Body of pancreas (tissue), 4 donors: ENCODE data around the gene TRPM5. TPM values are rescaled to one million over a fixed set of nuclear protein-coding genes. Genes with fewer than 3 reads are reported as not detected.

Experiments used
- ATAC-seq: fragments of 150-250 bp; one replicate; pipeline ENCODE4 v1.9.1; 2016
- DNase-seq, 4 donors: peaks; one replicate each; pipeline ENCODE4 v3.0.0-alpha.2; 2019
- H3K27ac ChIP-seq, 4 donors: fragments of 200-600 bp; sonication (generic); 1 replicate in 3 of 4; 2 replicates in 1 of 4; pipeline versions ENCODE4 v1.5.1 to v1.6.1; 2016 to 2019; ENCODE audit warnings: mild to moderate bottlenecking in 1 of 4, mixed read lengths in 1 of 4, moderate library complexity in 1 of 4
- H3K27me3 ChIP-seq, 2 donors: fragments of 200-600 bp; sonication (generic); one replicate each; pipeline ENCODE4 v1.6.0; 2016; ENCODE audit warnings: mild to moderate bottlenecking in 1 of 2
- H3K36me3 ChIP-seq, 2 donors: fragments of 200-600 bp; sonication (generic); replicated peaks in 1 of 2; 2 replicates each; pipeline ENCODE4 v1.5.1; 2016; ENCODE audit warnings: low read depth in 2 of 2; ENCODE audit not compliant: insufficient read depth in 1 of 2
- H3K4me1 ChIP-seq: fragments of 200-600 bp; sonication (generic); one replicate; pipeline ENCODE4 v1.6.0; 2016
- H3K4me3 ChIP-seq, 2 donors: fragments of 200-600 bp; sonication (generic); 1 replicate in 1 of 2; 2 replicates in 1 of 2; pipeline ENCODE4 v1.5.1; 2016 to 2019
- H3K9me3 ChIP-seq, 3 donors: fragments of 200-600 bp; sonication (generic); 1 replicate in 2 of 3; 2 replicates in 1 of 3; pipeline ENCODE4 v1.5.1; 2016
- CTCF ChIP-seq, 7 experiments: fragments of 450-650 bp in 4 of 7; fragments of 200-600 bp in 3 of 7; sonication (generic) in 3 of 7; IDR thresholded peaks; one replicate each; pipeline ENCODE4 v1.5.1; 2016 to 2019; ENCODE audit warnings: antibody characterized with exemption in 7 of 7
- POLR2A ChIP-seq, 3 donors: fragments of 450-650 bp; IDR thresholded peaks; one replicate each; pipeline ENCODE4 v1.6.1; 2016; ENCODE audit warnings: antibody characterized with exemption in 3 of 3, mild to moderate bottlenecking in 2 of 3
- WGBS, 2 donors: methylation state at CpG; one replicate each; pipeline ENCODE4 v1.1.5; 2017; 5-methylcytosine and 5-hydroxymethylcytosine counted together
- intact Hi-C: fragments of 100-400 bp; cut with DNase I; formaldehyde crosslinking; loops from one replicate; pipeline ENCODE4 v1.15.1; 2023
- total RNA-seq, 2 donors: library from RNA; depleted of rRNA; stranded (reverse); fragments of >200 nt; gene quantifications; one replicate each; pipeline ENCODE4 v1.1.0, GENCODE V29; 2016

The TRPM5 gene
- total RNA-seq, 2 donors from 2014 or later = under 0.01 to 2.6 TPM

- Histone ChIP-seq H3K9me3 (no peaks in the 10 kb centered on the region), H3K36me3 (no peaks in the 10 kb centered on the region), H3K4me3 (no peak overlapping the region), H3K27ac (no peak overlapping the region), H3K4me1 (no peaks in the 10 kb centered on the region), H3K27me3 (no peaks in the 10 kb centered on the region)
- intact Hi-C loops = no loop called here
- WGBS, 2 donors = 79 to 86% methylated on average over 11 of the region's 11 CpGs
- ATAC-seq = no peak
- TF ChIP-seq POLR2A (IDR thresholded peaks at IDR 0.05) (no peak), CTCF (IDR thresholded peaks at IDR 0.05) (no peak)
- no peak for DNase-seq
Measured at GRCh38 chr11:2434506-2435255, 9.6 kb downstream of the TRPM5 start.

DNA sequence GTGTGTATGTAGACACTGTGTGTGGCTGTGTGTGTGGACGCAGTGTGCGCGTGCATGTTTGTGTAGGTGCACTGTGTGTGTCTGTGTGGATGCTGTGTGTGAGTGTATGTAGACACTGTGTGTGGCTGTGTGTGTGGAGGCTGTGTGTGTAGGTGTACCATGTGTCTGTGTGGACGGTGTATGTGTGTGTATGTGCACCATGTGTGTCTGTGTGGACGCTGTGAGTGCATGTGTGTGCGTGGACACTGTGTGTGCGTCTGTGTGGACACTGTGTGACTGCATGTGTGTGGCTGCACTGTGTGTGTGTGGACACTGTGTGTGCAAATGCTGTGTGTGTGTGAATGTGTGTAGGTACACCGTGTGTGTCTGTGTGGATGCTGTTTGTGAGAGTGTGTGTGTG lies 10.3 kb downstream of the TRPM5 start:
- H3K27me3 ChIP-seq = no peaks in the 10 kb centered on the region
- H3K9me3 ChIP-seq = no peaks in the 10 kb centered on the region
- DNase-seq = no peak
- H3K27ac ChIP-seq = no peak overlapping the region
- no peak for TF ChIP-seq CTCF (IDR thresholded peaks at IDR 0.05)
- TF ChIP-seq POLR2A (IDR thresholded peaks at IDR 0.05) = no peak
- no peak for ATAC-seq
- 83 to 89% methylated on average over 8 of the region's 8 CpGs for WGBS, 2 donors
- H3K36me3 ChIP-seq = no peaks in the 10 kb centered on the region
- no peaks in the 10 kb centered on the region for H3K4me1 ChIP-seq
- H3K4me3 ChIP-seq = no peak overlapping the region
- intact Hi-C loops = no loop called here

- ATAC-seq (no peak), DNase-seq (no peak)
- intact Hi-C loops = no loop called here
- no peak overlapping the region for H3K27ac ChIP-seq
- WGBS, 2 donors = 94 to 95% methylated on average over 5 to 22 of the region's 22 CpGs
- H3K36me3 ChIP-seq = no peaks in the 10 kb centered on the region
- no peaks in the 10 kb centered on the region for H3K27me3 ChIP-seq
- H3K9me3 ChIP-seq = no peaks in the 10 kb centered on the region
- TF ChIP-seq CTCF (IDR thresholded peaks at IDR 0.05) (no peak), POLR2A (IDR thresholded peaks at IDR 0.05) (no peak)
- H3K4me3 ChIP-seq = no peak overlapping the region
- no peaks in the 10 kb centered on the region for H3K4me1 ChIP-seq
Measured at GRCh38 chr11:2433106-2433925, 11.0 kb downstream of the TRPM5 start.

DNA sequence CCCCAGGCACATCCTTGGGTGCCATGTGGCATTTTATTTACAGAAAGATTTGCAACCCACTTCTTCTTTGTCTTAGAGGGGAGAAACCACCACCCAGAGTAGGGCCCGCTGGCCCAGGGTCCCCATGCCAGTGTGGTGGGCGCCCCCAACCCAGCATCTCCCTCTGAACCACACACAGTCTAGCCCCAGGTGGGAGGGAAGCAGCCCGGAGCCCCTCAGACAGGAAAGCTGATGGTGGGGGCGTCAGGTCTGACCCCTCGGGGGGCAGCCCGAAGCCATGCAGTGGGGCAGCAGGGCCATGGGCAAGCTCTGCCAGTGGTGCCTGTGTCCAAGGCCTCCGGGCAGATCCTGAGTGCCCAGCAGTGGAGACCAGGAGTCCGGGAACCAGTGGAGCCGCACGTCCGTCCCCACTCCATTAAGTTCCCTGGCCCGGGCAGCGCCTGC lies 11.7 kb downstream of the TRPM5 start:
- 40 to 92% methylated on average over 1 to 13 of the region's 13 CpGs for WGBS, 2 donors
- TF ChIP-seq POLR2A (IDR thresholded peaks at IDR 0.05) (no peak), CTCF (IDR thresholded peaks at IDR 0.05) (no peak)
- Histone ChIP-seq H3K27ac (no peak overlapping the region), H3K9me3 (no peaks in the 10 kb centered on the region), H3K4me3 (no peak overlapping the region), H3K4me1 (no peaks in the 10 kb centered on the region), H3K36me3 (no peaks in the 10 kb centered on the region), H3K27me3 (no peaks in the 10 kb centered on the region)
- intact Hi-C loops = no loop called here
- ATAC-seq = no peak
- no peak for DNase-seq
